Cardiac muscle cell (in vitro differentiated cells and primary cell): ENCODE measurements around the gene GRK5. TPM values are rescaled to one million over a fixed set of nuclear protein-coding genes. Genes with fewer than 3 reads are reported as not detected.
"Not testable (repeated sequence)": the region's sequence is repeated elsewhere in the genome, so short reads cannot be mapped to it uniquely, and the experiment has no call there.

ENCODE experiments used
- DNase-seq, 2 donors: peaks; one replicate each; pipeline versions ENCODE4 v3.0.0 to v3.0.0-alpha.2; 2010 to 2017; ENCODE audit warnings: low read depth in 1 of 2, low spot score in 1 of 2
- H3K27ac ChIP-seq: fragments of 200-600 bp; sonication (generic); 2 replicates; pipeline ENCODE4 v1.5.1; 2016
- H3K27me3 ChIP-seq: fragments of 200-600 bp; sonication (generic); 2 replicates; pipeline ENCODE4 v1.6.0; 2016; ENCODE audit warnings: control low read depth
- H3K36me3 ChIP-seq: fragments of 200-600 bp; sonication (generic); 2 replicates; pipeline ENCODE4 v1.5.1; 2016; ENCODE audit warnings: control low read depth
- H3K4me1 ChIP-seq: fragments of 200-600 bp; sonication (generic); 2 replicates; pipeline ENCODE4 v1.8.1; 2017; ENCODE audit warnings: low read depth, mild to moderate bottlenecking, mixed run types
- H3K4me3 ChIP-seq: fragments of 200-600 bp; sonication (generic); 2 replicates; pipeline ENCODE4 v1.5.1; 2016; ENCODE audit warnings: mild to moderate bottlenecking
- H3K9me3 ChIP-seq: fragments of 200-600 bp; sonication (generic); 2 replicates; pipeline ENCODE4 v1.5.1; 2017; ENCODE audit warnings: low read depth, mild to moderate bottlenecking, control low read depth
- CTCF ChIP-seq: IDR thresholded peaks from 2 replicates; pipeline ENCODE4 v1.5.1; 2012; ENCODE audit warnings: low read depth, mild to moderate bottlenecking, low read length
- polyA plus RNA-seq: library from polyadenylated mRNA; unstranded; fragments of >200 nt; fragmentation: Nextera tagmentation; extraction: Ambion mirVana; gene quantifications from 2 replicates; pipeline ENCODE4 v1.2.1, GENCODE V29; 2016
- total RNA-seq: library from RNA; depleted of rRNA; stranded (reverse); fragments of >200 nt; gene quantifications from 2 replicates; pipeline ENCODE4 v1.2.3, GENCODE V29; 2016

The GRK5 gene
- total and polyA plus RNA-seq, 2 experiments from 2014 or later = 3.5 to 18.3 TPM

GRCh38 chr10:119225083-119225658, 17.8 kb downstream of the GRK5 start:
- Histone ChIP-seq H3K9me3 (no peaks in the 10 kb centered on the region), H3K4me3 (no peak overlapping the region), H3K27me3 (no peaks in the 10 kb centered on the region), H3K36me3 (no peaks in the 10 kb centered on the region), H3K27ac (no peak overlapping the region), H3K4me1 (no peaks in the 10 kb centered on the region)
- no peak for DNase-seq
- no peak for TF ChIP-seq CTCF

DNA sequence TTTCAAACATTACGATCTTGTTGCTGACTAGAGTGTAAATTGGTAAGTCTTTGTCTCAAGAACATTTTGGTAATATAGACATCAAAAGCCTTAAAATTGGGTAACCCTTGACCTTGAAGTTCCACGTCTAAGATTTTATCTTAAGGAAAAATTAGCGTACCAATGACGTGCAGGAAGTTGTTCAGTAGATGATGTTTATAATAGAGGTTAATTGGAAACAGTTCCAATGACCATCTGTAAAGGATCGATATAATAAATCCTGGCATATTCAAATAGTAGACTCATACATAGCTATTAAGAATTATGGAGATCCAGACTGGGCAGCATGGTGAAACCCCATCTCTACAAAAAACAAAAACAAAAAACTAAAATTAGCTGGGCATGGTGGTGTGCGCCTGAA, 20.5 kb downstream of the GRK5 start:
- no peak for DNase-seq
- Histone ChIP-seq H3K4me3 (no peak overlapping the region), H3K27ac (no peak overlapping the region), H3K27me3 (no peaks in the 10 kb centered on the region), H3K36me3 (no peaks in the 10 kb centered on the region), H3K9me3 (no peaks in the 10 kb centered on the region), H3K4me1 (no peaks in the 10 kb centered on the region)
- no peak for TF ChIP-seq CTCF

GRCh38 chr10:119231654-119232053, 24.3 kb downstream of the GRK5 start:
- H3K27me3 ChIP-seq = no peaks in the 10 kb centered on the region
- no peak for TF ChIP-seq CTCF

GRCh38 chr10:119232439-119232838, 25.1 kb downstream of the GRK5 start:
- not testable (repeated sequence) for DNase-seq, H3K9me3 ChIP-seq, H3K4me3 ChIP-seq, H3K36me3 ChIP-seq, H3K27ac ChIP-seq, H3K27me3 ChIP-seq
- peaks cover 12% of the 10 kb centered on the region for H3K4me1 ChIP-seq

More at GRCh38 chr10:119231654-119232053, 24.3 kb downstream of the GRK5 start:
- peaks cover 4% of the 10 kb centered on the region for H3K4me1 ChIP-seq
- DNase-seq = peak in 1 of 2 donors; percentile 46
- no peak overlapping the region for H3K27ac ChIP-seq
- no peak overlapping the region for H3K4me3 ChIP-seq
- H3K36me3 ChIP-seq = no peaks in the 10 kb centered on the region
- no peaks in the 10 kb centered on the region for H3K9me3 ChIP-seq

DNA sequence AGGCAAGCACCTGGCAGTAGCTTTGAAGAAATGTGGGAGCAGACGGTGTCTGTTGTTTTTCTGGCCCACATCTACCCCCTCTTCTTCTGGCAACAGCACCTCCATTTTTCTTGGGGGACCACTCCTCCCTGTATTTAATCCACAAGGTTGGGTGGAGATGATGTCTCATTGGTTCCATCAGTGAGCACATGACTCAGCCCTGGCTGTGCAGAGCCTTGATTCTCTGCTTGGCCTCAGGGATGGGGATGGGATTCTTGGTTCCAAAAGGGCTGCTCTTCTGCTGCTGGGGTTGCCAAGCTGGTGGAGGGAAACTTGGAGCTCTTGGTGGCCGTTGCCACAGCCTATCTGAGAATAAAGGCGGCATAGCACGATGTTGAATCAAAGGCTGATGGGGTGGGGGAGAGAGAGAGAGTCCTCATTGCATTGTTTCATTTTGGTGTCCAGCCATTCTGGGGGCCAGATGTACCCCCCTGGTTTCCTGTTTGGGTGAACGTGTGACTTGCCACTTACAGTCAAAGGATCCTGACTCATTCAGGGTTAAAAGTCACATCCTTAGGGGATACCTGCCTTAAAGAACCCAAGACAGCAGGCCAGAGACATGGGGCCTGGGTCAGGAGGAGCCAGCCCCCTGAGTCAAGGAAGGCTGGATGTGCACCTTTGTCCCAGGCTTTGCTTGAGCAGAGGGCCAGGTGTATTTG, 25.9 kb downstream of the GRK5 start:
- Histone ChIP-seq H3K4me3 (no peak overlapping the region), H3K27me3 (no peaks in the 10 kb centered on the region), H3K27ac (no peak overlapping the region), H3K36me3 (no peaks in the 10 kb centered on the region), H3K4me1 (peaks cover 19% of the 10 kb centered on the region), H3K9me3 (no peaks in the 10 kb centered on the region)
- no peak for TF ChIP-seq CTCF
- DNase-seq = no peak

GRCh38 chr10:119233821-119234220, 26.4 kb downstream of the GRK5 start:
- Histone ChIP-seq H3K27ac (no peak overlapping the region), H3K27me3 (no peaks in the 10 kb centered on the region), H3K36me3 (no peaks in the 10 kb centered on the region), H3K4me1 (peaks cover 19% of the 10 kb centered on the region), H3K9me3 (no peaks in the 10 kb centered on the region), H3K4me3 (no peak overlapping the region)
- DNase-seq = peak in 1 of 2 donors; percentile 67
- no peak for TF ChIP-seq CTCF
